CD4-positive, alpha-beta T cell (primary cell): ENCODE results near the gene RBM5. TPM values are rescaled to one million over a fixed set of nuclear protein-coding genes. Genes with fewer than 3 reads are reported as not detected.

ENCODE experiments used
- ATAC-seq: fragments of 200-7000 bp; cut with Tn5 transposase; one replicate; pipeline ENCODE4 v1.10.0; 2022; ENCODE audit warnings: mild to moderate bottlenecking; ENCODE audit not compliant: poor library complexity
- CTCF ChIA-PET: fragments of 350-600 bp; sonication (Branson Sonifier 250); formaldehyde crosslinking; loops from one replicate; lab custom pipeline; 2021; ENCODE audit warnings: antibody characterized with exemption, inconsistent platforms; lab: Charles Lee
- POLR2A ChIA-PET: fragments of 350-600 bp; sonication (Branson Sonifier 250); formaldehyde crosslinking; loops from one replicate; lab custom pipeline; 2021; ENCODE audit warnings: antibody characterized with exemption, inconsistent platforms; lab: Charles Lee
- DNase-seq, 14 experiments: peaks; one replicate each; pipeline ENCODE4 v3.0.0-alpha.2; 2013 to 2020; ENCODE audit warnings: mixed read lengths in 2 of 14
- H3K27ac ChIP-seq, 2 donors: one replicate each; pipeline versions ENCODE4 v1.5.1 to v1.7.0; 2013; ENCODE audit warnings: low read length in 2 of 2, low read depth in 1 of 2, mild to moderate bottlenecking in 1 of 2
- H3K27me3 ChIP-seq, 2 experiments: 1 replicate in 1 of 2; 2 replicates in 1 of 2; pipeline versions ENCODE4 v1.6.1 to v1.7.0; 2013; ENCODE audit warnings: low read length in 2 of 2, control low read depth in 1 of 2, mild to moderate bottlenecking in 1 of 2, moderate library complexity in 1 of 2; ENCODE audit not compliant: insufficient read depth in 2 of 2, control insufficient read depth in 1 of 2
- H3K36me3 ChIP-seq: one replicate; pipeline ENCODE4 v1.6.1; 2013; ENCODE audit warnings: low read length, control low read depth; ENCODE audit not compliant: insufficient read depth
- H3K4me1 ChIP-seq: one replicate; pipeline ENCODE4 v1.6.1; 2013; ENCODE audit warnings: low read length, control low read depth; ENCODE audit not compliant: insufficient read depth
- H3K4me3 ChIP-seq: one replicate; pipeline ENCODE4 v1.5.1; 2013; ENCODE audit warnings: mild to moderate bottlenecking, low read length, moderate library complexity
- H3K9me3 ChIP-seq, 2 experiments: 1 replicate in 1 of 2; 2 replicates in 1 of 2; pipeline versions ENCODE4 v1.6.1 to v1.7.0; 2013; ENCODE audit warnings: low read length in 2 of 2, mild to moderate bottlenecking in 2 of 2, control low read depth in 1 of 2, moderate library complexity in 1 of 2; ENCODE audit not compliant: control insufficient read depth in 1 of 2, insufficient read depth in 1 of 2
- H3K27ac Mint-ChIP-seq: one replicate; pipeline ENCODE4 v1.8.0; 2020; ENCODE audit warnings: mixed read lengths
- H3K27me3 Mint-ChIP-seq: one replicate; pipeline ENCODE4 v1.8.0; 2021; ENCODE audit warnings: mixed read lengths
- H3K36me3 Mint-ChIP-seq: one replicate; pipeline ENCODE4 v1.8.0; 2021; ENCODE audit warnings: low read depth, mixed read lengths
- H3K4me1 Mint-ChIP-seq: one replicate; pipeline ENCODE4 v1.8.0; 2021; ENCODE audit warnings: low read depth, mixed read lengths
- H3K4me3 Mint-ChIP-seq: one replicate; pipeline ENCODE4 v1.8.0; 2020; ENCODE audit warnings: mild to moderate bottlenecking, mixed read lengths
- H3K9me3 Mint-ChIP-seq: one replicate; pipeline ENCODE4 v1.8.0; 2020; ENCODE audit warnings: mixed read lengths
- intact Hi-C, 2 experiments: fragments of 100-400 bp; cut with DNase I in 1 of 2; cut with micrococcal nuclease in 1 of 2; formaldehyde crosslinking; loops; one replicate each; pipeline versions ENCODE4 v1.15.1 to v1.9.0; 2023 to 2025; cut with DNase I, micrococcal nuclease
- total RNA-seq, 174 experiments: library from RNA in 2 of 174; stranded (reverse) in 2 of 174; gene quantifications; one replicate each; pipeline ENCODE4 v1.2.3 and lab custom pipeline; 2021 to 2026
- TF ChIP-seq, protein P1 (sequence below): fragments of 200-600 bp; IDR thresholded peaks from one replicate; pipeline ENCODE4 v1.8.0; 2022; ENCODE audit warnings: antibody characterized with exemption, mild to moderate bottlenecking

The RBM5 gene
- total RNA-seq, 2 experiments from 2014 or later = 324 to 330 TPM

- Mint-ChIP-seq H3K36me3 (peaks cover 23% of the 10 kb centered on the region), H3K9me3 (no peaks in the 10 kb centered on the region), H3K27me3 (no peaks in the 10 kb centered on the region), H3K27ac (no peak overlapping the region), H3K4me3 (no peak overlapping the region), H3K4me1 (peaks cover 6% of the 10 kb centered on the region)
- no peak for ATAC-seq
- Histone ChIP-seq H3K9me3 (no peaks in the 10 kb centered on the region), H3K4me3 (no peak overlapping the region), H3K27me3 (no peaks in the 10 kb centered on the region), H3K36me3 (peaks cover 15% of the 10 kb centered on the region), H3K27ac (no peak overlapping the region), H3K4me1 (peaks cover 7% of the 10 kb centered on the region)
- POLR2A ChIA-PET = no interaction called here
- DNase-seq = no peak
- CTCF ChIA-PET = no interaction called here
- TF ChIP-seq, protein P1, sequence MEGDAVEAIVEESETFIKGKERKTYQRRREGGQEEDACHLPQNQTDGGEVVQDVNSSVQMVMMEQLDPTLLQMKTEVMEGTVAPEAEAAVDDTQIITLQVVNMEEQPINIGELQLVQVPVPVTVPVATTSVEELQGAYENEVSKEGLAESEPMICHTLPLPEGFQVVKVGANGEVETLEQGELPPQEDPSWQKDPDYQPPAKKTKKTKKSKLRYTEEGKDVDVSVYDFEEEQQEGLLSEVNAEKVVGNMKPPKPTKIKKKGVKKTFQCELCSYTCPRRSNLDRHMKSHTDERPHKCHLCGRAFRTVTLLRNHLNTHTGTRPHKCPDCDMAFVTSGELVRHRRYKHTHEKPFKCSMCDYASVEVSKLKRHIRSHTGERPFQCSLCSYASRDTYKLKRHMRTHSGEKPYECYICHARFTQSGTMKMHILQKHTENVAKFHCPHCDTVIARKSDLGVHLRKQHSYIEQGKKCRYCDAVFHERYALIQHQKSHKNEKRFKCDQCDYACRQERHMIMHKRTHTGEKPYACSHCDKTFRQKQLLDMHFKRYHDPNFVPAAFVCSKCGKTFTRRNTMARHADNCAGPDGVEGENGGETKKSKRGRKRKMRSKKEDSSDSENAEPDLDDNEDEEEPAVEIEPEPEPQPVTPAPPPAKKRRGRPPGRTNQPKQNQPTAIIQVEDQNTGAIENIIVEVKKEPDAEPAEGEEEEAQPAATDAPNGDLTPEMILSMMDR = no peak
- intact Hi-C loops = no loop called here
Measured at GRCh38 chr3:50124052-50124799, 35.5 kb downstream of the RBM5 start.

DNA sequence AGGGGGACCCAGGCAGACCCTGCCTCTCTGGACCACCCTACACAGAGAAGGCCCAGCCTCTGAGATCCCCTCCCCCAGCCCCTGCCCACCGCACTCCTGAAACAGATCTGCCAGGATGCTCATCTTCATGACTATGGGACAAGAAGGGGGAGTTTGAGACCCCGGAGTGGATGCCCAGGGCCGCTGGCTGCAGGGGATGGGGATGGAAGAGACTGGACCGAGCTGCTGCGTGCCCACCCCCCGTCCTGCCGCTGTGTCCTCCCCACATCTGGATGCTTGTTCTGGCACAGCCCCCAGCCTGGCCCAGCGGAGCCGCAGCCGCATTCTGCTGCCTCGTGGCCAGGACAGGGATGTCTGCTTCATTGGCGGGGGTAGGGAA, 36.1 kb downstream of the RBM5 start:
- ATAC-seq (no peak), DNase-seq (peak in 1 of 14 experiments; percentile 20)
- intact Hi-C loops = no loop called here
- H3K4me3 ChIP-seq = no peak overlapping the region
- H3K27ac ChIP-seq = no peak overlapping the region
- ChIA-PET CTCF (no interaction called here), POLR2A (no interaction called here)
- H3K4me1 ChIP-seq = peaks cover 7% of the 10 kb centered on the region
- TF ChIP-seq, protein P1 = no peak
- H3K9me3 ChIP-seq = no peaks in the 10 kb centered on the region
- Mint-ChIP-seq H3K9me3 (no peaks in the 10 kb centered on the region), H3K36me3 (peaks cover 21% of the 10 kb centered on the region), H3K27me3 (no peaks in the 10 kb centered on the region), H3K27ac (no peak overlapping the region), H3K4me1 (peaks cover 6% of the 10 kb centered on the region), H3K4me3 (no peak overlapping the region)
- H3K36me3 ChIP-seq = peaks cover 9% of the 10 kb centered on the region
- no peaks in the 10 kb centered on the region for H3K27me3 ChIP-seq

- Mint-ChIP-seq H3K9me3 (no peaks in the 10 kb centered on the region), H3K27me3 (no peaks in the 10 kb centered on the region), H3K36me3 (peaks cover 11% of the 10 kb centered on the region), H3K4me1 (peaks cover 6% of the 10 kb centered on the region), H3K27ac (no peak overlapping the region), H3K4me3 (no peak overlapping the region)
- Histone ChIP-seq H3K9me3 (no peaks in the 10 kb centered on the region), H3K4me1 (peaks cover 7% of the 10 kb centered on the region), H3K27me3 (no peaks in the 10 kb centered on the region), H3K4me3 (no peak overlapping the region), H3K36me3 (peaks cover under 1% of the 10 kb centered on the region), H3K27ac (no peak overlapping the region)
- peak in 2 of 14 experiments; percentile 18 to 24 for DNase-seq
- no peak for ATAC-seq
- POLR2A ChIA-PET = no interaction called here
- intact Hi-C loops = no loop called here
- TF ChIP-seq, protein P1 = no peak
- CTCF ChIA-PET = no interaction called here
Measured at GRCh38 chr3:50125541-50126286, 37.0 kb downstream of the RBM5 start.
